Muscle layer of colon (tissue), 2 donors: ENCODE measurements around the gene SNX25.

ENCODE experiments used
- H3K27ac ChIP-seq: one replicate; pipeline ENCODE4 v1.7.0; 2013; ENCODE audit warnings: low read depth, mild to moderate bottlenecking, low read length, moderate library complexity
- H3K27me3 ChIP-seq, 2 donors: one replicate each; pipeline ENCODE4 v1.7.0; 2013; ENCODE audit warnings: low read length in 2 of 2, mild to moderate bottlenecking in 2 of 2; ENCODE audit not compliant: insufficient read depth in 2 of 2, control insufficient read depth in 1 of 2
- H3K36me3 ChIP-seq: one replicate; pipeline ENCODE4 v1.7.0; 2013; ENCODE audit warnings: mild to moderate bottlenecking, low read length; ENCODE audit not compliant: insufficient read depth
- H3K4me1 ChIP-seq: one replicate; pipeline ENCODE4 v1.7.0; 2013; ENCODE audit warnings: mild to moderate bottlenecking, low read length; ENCODE audit not compliant: insufficient read depth
- H3K4me3 ChIP-seq, 2 donors: one replicate each; pipeline ENCODE4 v1.7.0; 2013; ENCODE audit warnings: low read length in 2 of 2, low read depth in 1 of 2, mild to moderate bottlenecking in 1 of 2, moderate library complexity in 1 of 2
- H3K9ac ChIP-seq: one replicate; pipeline ENCODE4 v1.7.0; 2013; ENCODE audit warnings: low read length
- H3K9me3 ChIP-seq: one replicate; pipeline ENCODE4 v1.7.0; 2013; ENCODE audit warnings: mild to moderate bottlenecking, low read length
- donor health status: abdominal sarcoma.
- donor health status: Adenocarcinoma of cecum.

The SNX25 gene

DNA sequence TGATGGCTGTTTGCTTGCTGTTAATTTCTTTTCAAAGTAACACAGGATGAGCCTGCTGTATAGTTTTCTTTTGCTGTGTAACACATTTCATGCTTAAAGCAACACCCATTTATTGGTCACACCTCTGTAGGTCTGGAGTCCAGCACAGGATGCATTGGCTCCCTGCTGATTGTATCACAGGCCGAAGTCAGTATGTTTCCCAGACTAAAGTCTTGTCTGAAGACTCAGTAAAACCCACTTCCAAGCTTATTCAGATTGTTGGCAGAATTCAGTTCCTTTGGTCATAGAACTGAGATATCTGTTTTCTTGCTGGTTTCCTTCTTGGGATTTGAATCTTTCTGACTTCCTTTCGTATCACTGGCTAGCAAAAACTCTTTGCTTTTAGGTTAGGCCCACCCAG is 132.0 kb downstream of the SNX25 start:
- no peaks in the 10 kb centered on the region for H3K27me3 ChIP-seq

GRCh38 chr4:185341841-185342240 is 132.4 kb downstream of the SNX25 start:
- peaks cover 22% of the 10 kb centered on the region for H3K4me1 ChIP-seq
- no peaks in the 10 kb centered on the region for H3K27me3 ChIP-seq
- no peak overlapping the region for H3K27ac ChIP-seq
- H3K4me3 ChIP-seq: no peak overlapping the region
- H3K9me3 ChIP-seq: peaks cover 8% of the 10 kb centered on the region
- H3K36me3 ChIP-seq: peaks cover 5% of the 10 kb centered on the region
- H3K9ac ChIP-seq: no peak overlapping the region

More for the DNA sequence above, 132.0 kb downstream of the SNX25 start:
- Histone ChIP-seq H3K9ac (no peak overlapping the region), H3K27ac (no peak overlapping the region), H3K4me3 (no peak overlapping the region), H3K4me1 (peaks cover 22% of the 10 kb centered on the region), H3K9me3 (peaks cover 8% of the 10 kb centered on the region), H3K36me3 (peaks cover 5% of the 10 kb centered on the region)

GRCh38 chr4:185343726-185344581 is 134.6 kb downstream of the SNX25 start:
- Histone ChIP-seq H3K9ac (no peak overlapping the region), H3K4me3 (no peak overlapping the region), H3K4me1 (peaks cover 22% of the 10 kb centered on the region), H3K27me3 (no peaks in the 10 kb centered on the region), H3K9me3 (peaks cover 2% of the 10 kb centered on the region), H3K27ac (peak overlapping the region; percentile 18), H3K36me3 (peaks cover 5% of the 10 kb centered on the region)

DNA sequence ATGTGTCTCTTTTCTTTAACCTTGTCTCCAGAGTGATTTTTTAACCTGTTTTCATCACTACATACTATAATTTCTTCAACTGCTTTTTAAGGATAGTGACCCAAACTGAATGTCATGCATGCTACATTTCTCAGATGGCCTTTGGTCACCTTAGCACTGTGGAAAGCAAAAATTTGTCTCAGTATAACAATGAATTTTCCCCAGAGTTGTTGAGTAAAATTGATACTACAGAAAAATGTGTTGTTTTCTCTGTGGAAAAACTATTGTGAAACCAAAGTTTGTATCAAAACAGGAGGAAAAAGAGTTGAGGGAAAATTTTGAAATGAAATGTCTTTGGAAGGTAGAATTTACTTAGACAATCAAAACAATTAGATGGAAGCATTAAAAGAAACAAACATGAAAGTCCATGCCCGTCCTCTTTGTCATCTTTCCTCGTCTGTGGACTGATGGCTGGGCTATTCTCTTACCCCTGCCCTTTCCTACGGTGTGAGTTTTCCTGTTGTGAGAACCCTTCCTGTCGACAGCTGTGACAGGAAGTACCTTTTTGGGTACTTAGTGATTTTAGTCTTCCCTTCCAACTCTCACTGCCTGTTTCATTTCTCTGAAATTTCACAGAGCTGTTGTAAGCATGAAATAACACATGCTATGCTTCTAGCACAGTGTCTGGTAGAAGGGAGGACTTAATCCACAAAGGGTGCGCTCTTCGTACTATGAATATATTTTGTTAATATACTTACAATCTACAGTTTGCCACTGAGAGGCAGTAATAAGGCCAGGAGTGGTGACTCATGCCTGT is 135.5 kb downstream of the SNX25 start:
- Histone ChIP-seq H3K9me3 (no peaks in the 10 kb centered on the region), H3K27me3 (no peaks in the 10 kb centered on the region), H3K36me3 (peaks cover 3% of the 10 kb centered on the region)

GRCh38 chr4:185346975-185347601 is 137.7 kb downstream of the SNX25 start:
- H3K27me3 ChIP-seq: no peaks in the 10 kb centered on the region
- peaks cover 6% of the 10 kb centered on the region for H3K36me3 ChIP-seq
- H3K9me3 ChIP-seq: no peaks in the 10 kb centered on the region
- H3K9ac ChIP-seq: no peak overlapping the region
- no peak overlapping the region for H3K4me3 ChIP-seq
- H3K4me1 ChIP-seq: peaks cover 22% of the 10 kb centered on the region
- H3K27ac ChIP-seq: no peak overlapping the region

More for the DNA sequence above, 135.5 kb downstream of the SNX25 start:
- H3K27ac ChIP-seq: peak overlapping the region; percentile 60
- peaks cover 22% of the 10 kb centered on the region for H3K4me1 ChIP-seq
- H3K9ac ChIP-seq: no peak overlapping the region
- no peak overlapping the region for H3K4me3 ChIP-seq

DNA sequence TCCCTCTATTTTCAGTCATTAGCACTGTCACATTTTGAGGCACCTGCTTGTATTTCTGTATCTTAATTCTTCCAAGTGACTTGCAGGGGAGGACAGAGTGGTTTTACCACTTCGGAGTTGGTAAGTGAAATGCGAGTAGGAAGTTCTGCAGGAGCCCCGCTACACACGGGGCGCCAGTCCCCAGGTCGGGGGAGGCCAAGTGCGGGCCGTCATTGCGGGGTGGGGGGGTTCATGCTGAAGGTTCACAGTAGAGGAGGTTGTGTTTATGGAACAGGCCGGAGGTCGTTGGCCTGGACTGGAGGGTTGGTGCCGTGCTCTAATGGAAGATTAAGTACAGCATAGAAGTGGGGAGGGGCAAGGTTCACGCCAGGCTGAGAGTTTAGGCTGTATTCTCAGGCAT is 142.3 kb downstream of the SNX25 start:
- Histone ChIP-seq H3K27me3 (no peaks in the 10 kb centered on the region), H3K9ac (no peak overlapping the region), H3K4me3 (no peak overlapping the region), H3K27ac (no peak overlapping the region), H3K9me3 (no peaks in the 10 kb centered on the region), H3K36me3 (peaks cover 14% of the 10 kb centered on the region), H3K4me1 (no peaks in the 10 kb centered on the region)

- peaks cover 14% of the 10 kb centered on the region for H3K36me3 ChIP-seq
- no peak overlapping the region for H3K4me3 ChIP-seq
- no peak overlapping the region for H3K9ac ChIP-seq
- H3K9me3 ChIP-seq: no peaks in the 10 kb centered on the region
- no peaks in the 10 kb centered on the region for H3K27me3 ChIP-seq
- H3K4me1 ChIP-seq: no peaks in the 10 kb centered on the region
- no peak overlapping the region for H3K27ac ChIP-seq
Measured at GRCh38 chr4:185352202-185352601, 142.8 kb downstream of the SNX25 start.

DNA sequence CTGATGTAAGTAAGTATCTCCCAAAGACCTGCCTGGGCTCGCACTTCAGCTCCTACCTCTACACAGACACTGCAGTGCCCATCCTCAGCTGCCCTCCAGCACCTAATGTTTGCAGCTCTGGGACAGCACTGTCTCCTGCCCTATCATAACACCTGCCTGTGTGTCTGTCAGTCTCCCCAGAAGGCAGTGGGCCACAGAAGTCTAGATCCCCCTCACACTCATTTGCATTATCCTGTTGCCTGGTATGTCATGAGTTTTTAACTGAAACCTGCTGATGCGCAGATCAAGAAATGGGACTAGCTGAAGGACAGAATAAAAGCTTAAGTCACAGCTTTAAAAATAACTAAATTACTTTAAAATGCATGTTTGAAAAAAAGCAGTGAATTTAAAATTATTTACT is 143.3 kb downstream of the SNX25 start:
- no peak overlapping the region for H3K4me3 ChIP-seq
- H3K36me3 ChIP-seq: peaks cover 14% of the 10 kb centered on the region
- no peak overlapping the region for H3K9ac ChIP-seq
- no peaks in the 10 kb centered on the region for H3K4me1 ChIP-seq
- H3K9me3 ChIP-seq: no peaks in the 10 kb centered on the region
- H3K27me3 ChIP-seq: no peaks in the 10 kb centered on the region
- no peak overlapping the region for H3K27ac ChIP-seq

- Histone ChIP-seq H3K4me1 (no peaks in the 10 kb centered on the region), H3K27ac (no peak overlapping the region), H3K4me3 (no peak overlapping the region), H3K9me3 (no peaks in the 10 kb centered on the region), H3K9ac (no peak overlapping the region), H3K36me3 (peaks cover 8% of the 10 kb centered on the region), H3K27me3 (no peaks in the 10 kb centered on the region)
Measured at GRCh38 chr4:185357211-185357610, 147.8 kb downstream of the SNX25 start.

DNA sequence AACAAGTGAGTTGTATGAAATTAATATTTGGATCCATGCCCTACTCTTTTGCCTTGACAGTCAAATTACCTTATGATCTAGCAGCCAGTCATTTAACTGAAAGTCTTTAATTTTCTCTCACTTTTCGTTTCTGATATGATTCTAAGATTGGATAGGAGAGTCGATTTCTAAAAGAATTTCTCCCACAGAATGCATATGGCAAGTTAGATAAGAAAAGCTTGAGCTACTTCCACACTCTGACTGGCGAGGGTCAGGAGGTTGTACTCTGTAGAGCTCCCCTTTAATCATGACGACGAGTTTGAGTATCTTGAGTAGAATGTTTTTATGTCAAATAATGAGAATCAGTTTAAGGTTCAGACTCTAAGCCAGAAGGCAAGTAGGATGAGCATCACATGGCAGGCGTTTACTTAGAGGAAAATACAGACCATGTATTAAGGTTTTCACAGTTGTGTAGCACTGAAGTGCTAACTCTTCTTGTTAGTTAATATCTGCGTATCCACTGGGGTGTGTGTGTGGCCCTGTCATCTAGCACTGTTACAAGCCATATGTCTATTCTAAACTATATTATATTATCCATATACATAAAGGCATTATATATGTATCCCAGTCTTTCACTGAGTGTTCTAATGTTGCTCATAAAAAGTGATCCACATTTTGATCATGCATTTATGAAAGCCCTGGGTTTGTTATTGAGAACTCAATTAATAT is 148.5 kb downstream of the SNX25 start:
- Histone ChIP-seq H3K27ac (no peak overlapping the region), H3K9me3 (no peaks in the 10 kb centered on the region), H3K36me3 (peaks cover 3% of the 10 kb centered on the region), H3K9ac (no peak overlapping the region), H3K4me3 (no peak overlapping the region), H3K4me1 (no peaks in the 10 kb centered on the region), H3K27me3 (no peaks in the 10 kb centered on the region)

DNA sequence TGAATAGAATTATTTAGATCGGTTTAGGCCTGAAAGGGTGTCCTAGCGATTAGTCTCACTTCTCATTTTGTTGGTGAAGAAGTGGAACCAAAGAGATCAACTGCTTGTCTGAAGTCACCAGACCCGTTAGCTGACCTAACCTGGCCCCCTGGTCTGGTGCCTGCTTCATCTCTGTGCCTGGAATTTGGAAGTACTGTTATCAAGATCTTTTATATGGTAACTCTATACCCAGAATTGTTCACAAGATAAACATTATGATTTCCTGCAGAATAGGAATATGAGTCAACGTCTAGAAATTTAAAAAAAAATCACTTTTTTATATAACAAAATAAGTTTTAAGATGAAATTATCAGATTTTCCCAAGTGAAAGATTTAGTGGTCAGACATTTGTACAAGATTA is 149.1 kb downstream of the SNX25 start:
- H3K27me3 ChIP-seq: no peaks in the 10 kb centered on the region
- H3K9ac ChIP-seq: no peak overlapping the region
- no peaks in the 10 kb centered on the region for H3K9me3 ChIP-seq
- no peak overlapping the region for H3K4me3 ChIP-seq
- peaks cover 3% of the 10 kb centered on the region for H3K36me3 ChIP-seq
- no peaks in the 10 kb centered on the region for H3K4me1 ChIP-seq
- no peak overlapping the region for H3K27ac ChIP-seq
